Activated CD4-positive, alpha-beta T cell treated with anti-CD3 and anti-CD28 coated beads, Interleukin-2, Interleukin-4, amounts not matched to agents 100 ng/mL and 50 ng/mL, durations not matched to agents 16 hours and 8 hours (primary cell): ENCODE measurements around the gene GCFC2.

Experiments
- DNase-seq: peaks from one replicate; pipeline ENCODE4 v3.0.0-alpha.2; 2020; ENCODE audit warnings: low spot score

The GCFC2 gene

GRCh38 chr2:75622929-75623328 lies 87.8 kb downstream of the GCFC2 start:
- no peak for DNase-seq

GRCh38 chr2:75622500-75622899 lies 88.2 kb downstream of the GCFC2 start:
- no peak for DNase-seq

- DNase-seq = no peak
Observed at GRCh38 chr2:75621228-75621627, 89.5 kb downstream of the GCFC2 start.

GRCh38 chr2:75619956-75620740 lies 90.6 kb downstream of the GCFC2 start:
- DNase-seq = no peak

DNA sequence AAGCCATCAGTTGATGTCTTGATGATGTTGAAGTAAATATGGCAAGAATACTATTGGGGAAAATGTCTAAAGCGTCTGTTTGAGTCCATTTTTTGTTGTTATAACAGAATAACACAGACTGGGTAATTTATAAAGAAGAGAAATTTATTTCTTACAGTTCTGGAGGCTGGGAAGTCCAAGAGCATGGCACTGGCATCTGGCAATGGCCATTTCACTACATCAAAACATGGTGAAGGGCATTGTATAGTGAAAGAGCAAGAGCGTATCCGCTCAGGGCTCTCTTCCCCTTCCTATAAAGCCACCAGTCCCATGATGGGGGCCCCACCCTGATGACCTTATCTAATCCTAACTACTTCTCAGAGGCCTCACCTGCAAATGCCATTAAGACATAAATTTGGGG lies 93.8 kb downstream of the GCFC2 start:
- no peak for DNase-seq

GRCh38 chr2:75616406-75616805 lies 94.3 kb downstream of the GCFC2 start:
- DNase-seq = no peak

GRCh38 chr2:75614162-75614651 lies 96.5 kb downstream of the GCFC2 start:
- DNase-seq = no peak

DNA sequence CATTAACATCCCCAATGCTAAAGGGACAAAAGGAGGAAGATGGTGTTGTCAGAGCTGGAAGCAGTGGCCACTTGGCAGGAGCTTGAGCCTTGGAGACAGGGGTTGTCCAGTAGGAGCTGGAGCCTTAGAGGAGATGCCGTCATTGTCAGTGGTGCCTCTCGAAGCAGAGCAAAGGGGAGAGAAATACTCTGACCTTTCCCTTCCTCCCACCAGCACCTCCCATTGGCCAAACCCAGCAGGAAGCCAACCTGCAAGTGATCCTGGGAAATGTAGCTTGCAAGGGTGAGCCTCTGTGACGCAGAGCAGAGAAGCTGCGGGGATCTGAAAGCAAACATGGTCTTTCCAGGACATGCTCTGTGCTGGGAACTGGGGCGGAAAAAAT lies 97.9 kb downstream of the GCFC2 start:
- DNase-seq = no peak
